ENCODE results near the gene TMEM35B.

DNA sequence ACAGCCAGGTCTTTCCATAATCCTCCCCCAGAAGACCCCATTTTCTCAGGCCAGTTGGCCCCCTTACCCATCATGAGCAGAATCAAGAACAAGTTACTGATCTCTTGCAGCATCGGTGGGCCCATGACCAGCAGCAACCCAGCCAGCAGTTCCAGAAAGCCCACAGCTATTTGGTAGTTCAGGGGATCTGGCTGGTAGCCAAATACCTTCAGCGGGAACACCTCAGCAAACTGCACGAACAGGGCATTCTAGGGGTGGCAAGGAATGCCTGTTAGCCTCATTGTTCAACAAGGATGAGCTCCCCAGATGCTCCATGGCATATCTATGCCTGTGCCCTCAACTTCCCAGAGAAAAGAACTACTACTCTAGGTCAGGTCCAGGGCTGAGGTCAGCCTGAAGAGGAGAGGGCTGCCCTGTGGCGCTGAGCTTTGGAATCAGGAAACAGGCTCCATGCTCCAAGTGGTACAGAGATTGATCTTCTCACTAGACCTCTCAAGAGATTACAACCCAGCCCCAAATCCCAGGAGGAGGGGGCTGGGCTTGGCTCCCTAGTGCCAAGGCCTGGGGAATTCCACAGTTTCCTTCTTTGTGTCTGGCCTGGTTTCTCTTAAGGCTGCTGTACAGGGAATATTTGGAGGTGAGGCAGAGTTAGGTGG is 1.3 kb downstream of the TMEM35B start:
- TF ChIP-seq ZFP3 (CRISPR knock-in tag; IDR thresholded peaks at IDR 0.05): no peak
- no peak for TF ChIP-seq ZNF565 (CRISPR knock-in tag; conservative IDR thresholded peaks at IDR 0.05; ENCODE audit: low read depth)
- TF ChIP-seq RARB (CRISPR knock-in tag; IDR thresholded peaks at IDR 0.05): no peak
- TF ChIP-seq ESRRG (CRISPR knock-in tag; IDR thresholded peaks at IDR 0.05): no peak
- TF ChIP-seq, protein P1, sequence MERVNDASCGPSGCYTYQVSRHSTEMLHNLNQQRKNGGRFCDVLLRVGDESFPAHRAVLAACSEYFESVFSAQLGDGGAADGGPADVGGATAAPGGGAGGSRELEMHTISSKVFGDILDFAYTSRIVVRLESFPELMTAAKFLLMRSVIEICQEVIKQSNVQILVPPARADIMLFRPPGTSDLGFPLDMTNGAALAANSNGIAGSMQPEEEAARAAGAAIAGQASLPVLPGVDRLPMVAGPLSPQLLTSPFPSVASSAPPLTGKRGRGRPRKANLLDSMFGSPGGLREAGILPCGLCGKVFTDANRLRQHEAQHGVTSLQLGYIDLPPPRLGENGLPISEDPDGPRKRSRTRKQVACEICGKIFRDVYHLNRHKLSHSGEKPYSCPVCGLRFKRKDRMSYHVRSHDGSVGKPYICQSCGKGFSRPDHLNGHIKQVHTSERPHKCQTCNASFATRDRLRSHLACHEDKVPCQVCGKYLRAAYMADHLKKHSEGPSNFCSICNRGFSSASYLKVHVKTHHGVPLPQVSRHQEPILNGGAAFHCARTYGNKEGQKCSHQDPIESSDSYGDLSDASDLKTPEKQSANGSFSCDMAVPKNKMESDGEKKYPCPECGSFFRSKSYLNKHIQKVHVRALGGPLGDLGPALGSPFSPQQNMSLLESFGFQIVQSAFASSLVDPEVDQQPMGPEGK (CRISPR knock-in tag; IDR thresholded peaks at IDR 0.05; ENCODE audit: borderline replicate concordance): no peak

All from SK-N-SH treated with all-trans-retinoic acid at 6 μM for 48 hours (cell line).